ENCODE measurements around the gene KCNA1.

Gene KCNA1

DNA sequence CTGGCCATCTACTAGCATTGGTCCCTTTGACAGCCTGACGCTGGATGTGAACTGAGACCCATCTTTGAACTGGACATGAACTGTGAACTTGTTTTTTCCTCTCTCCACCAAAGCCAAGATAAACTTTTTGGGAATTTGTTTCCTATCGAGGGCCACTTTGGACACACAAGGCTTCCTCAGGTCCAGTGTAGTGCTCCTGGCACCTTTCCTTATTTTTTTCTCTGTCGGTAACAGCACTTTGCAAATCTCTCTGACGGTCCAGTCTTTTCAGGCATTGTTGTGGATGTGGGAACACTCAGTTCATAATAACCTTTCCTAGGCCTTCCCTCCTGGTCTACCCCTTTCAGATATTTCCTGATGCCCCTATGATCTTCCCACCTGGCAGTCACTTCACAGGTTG lies 5.0 kb downstream of the KCNA1 start:
- DNase-seq, result no peak

- no peak for DNase-seq
Measured at GRCh38 chr12:4915752-4916151, 6.0 kb downstream of the KCNA1 start.

DNA sequence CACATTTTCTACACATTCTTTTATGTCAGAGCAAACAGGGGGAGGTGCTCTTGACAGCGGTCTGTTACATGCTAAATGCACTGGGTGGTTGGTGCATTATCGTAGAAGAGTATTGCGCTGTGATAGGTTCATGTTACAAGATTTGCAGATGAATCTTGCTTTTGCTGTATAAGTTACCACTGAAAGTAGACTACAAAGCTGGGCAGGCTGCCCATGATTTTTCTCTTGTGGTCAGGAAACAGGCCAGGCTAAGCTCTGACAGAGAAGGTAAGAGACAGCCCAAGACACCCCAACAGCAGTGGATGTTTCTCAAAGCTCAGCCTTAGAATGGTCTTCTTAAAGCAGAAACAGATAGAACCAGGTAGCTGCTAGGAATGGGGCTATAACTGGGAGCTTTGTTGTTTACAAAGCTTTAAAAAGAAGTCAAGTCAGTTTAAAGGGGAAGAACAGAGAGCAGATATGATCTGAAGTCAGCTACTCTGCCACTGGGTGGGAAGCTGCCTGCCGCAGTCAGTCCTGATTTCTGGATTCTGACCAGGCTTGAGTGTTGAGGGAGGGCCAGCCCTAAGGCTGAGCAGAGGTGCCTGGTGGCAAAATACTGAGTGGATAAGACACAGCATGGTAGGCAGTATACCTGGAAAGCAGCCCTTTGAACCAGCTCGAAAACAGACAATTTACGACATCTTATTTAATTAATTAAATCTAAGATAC lies 9.4 kb downstream of the KCNA1 start:
- no peak for DNase-seq

GRCh38 chr12:4932576-4932975 lies 22.9 kb downstream of the KCNA1 start:
- DNase-seq, result no peak

DNA sequence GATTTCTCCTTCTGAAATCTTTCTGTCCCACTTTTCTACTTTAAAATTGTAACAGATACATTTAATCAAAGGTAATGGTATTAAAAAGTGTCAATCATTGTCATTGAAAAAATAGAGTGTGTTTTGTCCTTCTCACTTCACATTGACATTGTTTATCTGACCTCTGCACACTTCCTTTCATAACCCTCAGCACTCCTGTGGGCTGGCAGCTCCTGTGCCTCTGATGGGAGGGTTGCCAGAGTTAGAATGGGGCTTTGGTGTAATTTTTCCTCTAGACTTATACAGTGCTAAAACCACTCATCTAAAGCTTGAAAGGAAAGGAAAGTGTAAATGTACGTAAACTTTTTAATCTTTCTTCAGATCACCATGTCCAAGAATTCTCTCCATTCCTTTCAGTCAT lies 23.7 kb downstream of the KCNA1 start:
- no peak for DNase-seq

DNA sequence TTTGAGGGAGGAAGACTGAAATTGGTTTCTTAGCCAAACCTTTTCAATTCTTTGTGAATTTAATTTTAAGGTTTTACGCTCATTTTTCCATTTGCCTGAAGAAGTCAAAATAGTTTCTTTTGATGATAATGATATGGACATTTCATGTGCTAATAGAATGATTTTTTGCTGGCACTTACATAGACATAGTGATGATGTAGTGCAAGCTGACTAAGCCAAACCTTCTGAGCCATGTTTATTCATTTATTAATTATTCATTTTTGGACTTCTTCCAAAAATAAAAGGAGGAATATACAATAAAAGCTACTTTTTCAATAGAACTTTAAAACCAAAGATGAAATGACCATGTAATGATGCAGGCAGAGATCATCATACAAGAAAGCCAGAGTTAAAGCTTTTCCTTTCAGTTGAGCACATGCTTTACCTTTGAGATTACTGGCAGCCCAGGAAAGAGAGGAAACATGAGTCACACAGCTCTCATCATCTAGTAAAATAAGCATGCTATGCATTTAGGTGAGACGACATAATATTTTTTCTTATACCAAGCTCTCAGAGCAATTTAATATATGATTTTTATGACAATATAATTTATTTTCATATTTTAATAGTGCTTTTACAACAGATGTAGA lies 24.8 kb downstream of the KCNA1 start:
- DNase-seq, result peak; percentile 12

DNA sequence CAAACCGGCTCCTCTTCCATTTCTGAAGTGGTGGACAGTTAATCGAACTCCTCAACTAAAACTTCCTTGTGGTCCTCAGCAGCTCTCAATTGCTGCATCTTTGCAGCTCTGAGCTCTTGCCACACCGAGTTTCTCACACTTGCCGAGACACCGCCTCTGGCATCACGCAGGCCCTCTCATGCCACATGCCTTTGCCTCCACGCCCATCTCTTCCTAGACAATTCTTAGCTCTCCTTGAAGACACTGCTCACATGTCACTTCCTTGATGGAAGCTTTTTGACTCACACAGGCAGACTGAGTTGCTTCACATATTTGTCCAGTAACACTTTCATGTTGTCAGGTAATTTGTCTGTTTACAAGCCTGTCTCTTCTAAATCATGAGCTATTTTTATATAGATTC lies 29.2 kb downstream of the KCNA1 start:
- DNase-seq, result no peak

GRCh38 chr12:4939418-4940023 lies 29.8 kb downstream of the KCNA1 start:
- peak; percentile 82 for DNase-seq

DNA sequence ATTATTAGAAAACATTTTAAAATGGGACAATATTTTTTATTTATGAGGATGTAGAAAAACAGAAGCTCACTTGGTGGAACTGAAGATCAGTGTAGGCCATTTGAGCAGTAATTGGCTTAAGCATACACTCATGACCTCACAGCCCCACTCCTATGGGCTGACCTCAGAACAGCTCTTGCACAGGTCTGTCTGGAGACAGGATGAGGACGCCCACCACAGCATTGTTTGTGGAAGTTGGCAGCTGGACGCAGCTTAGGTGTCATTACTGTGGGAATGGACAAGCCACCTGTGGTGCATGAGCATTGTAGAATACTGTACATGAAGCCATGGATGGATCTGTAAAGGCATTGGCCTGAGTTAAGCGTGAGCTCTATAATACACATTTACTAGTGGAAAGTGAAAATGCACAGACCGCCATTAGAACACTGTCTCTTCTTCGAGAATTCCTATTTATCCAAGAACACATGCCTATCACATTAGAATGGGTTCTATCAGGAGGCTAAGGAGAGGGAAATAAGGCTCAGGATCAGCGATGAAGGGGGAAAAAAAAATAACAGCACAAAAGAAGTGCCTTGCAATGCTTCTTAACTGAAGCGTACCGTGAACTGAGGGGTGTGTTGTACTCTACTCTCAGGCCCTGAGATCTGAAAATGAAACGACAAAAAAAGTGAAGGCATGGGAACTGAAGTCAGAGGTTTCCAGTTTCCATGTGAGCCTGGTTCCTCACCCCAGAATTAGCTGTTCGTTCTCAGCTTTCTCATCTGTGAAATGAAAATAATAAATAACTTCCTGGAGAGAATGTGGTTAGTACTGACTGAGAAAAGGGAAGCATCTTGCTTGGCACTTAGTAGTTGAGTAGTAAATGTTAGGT lies 33.6 kb downstream of the KCNA1 start:
- no peak for DNase-seq

DNA sequence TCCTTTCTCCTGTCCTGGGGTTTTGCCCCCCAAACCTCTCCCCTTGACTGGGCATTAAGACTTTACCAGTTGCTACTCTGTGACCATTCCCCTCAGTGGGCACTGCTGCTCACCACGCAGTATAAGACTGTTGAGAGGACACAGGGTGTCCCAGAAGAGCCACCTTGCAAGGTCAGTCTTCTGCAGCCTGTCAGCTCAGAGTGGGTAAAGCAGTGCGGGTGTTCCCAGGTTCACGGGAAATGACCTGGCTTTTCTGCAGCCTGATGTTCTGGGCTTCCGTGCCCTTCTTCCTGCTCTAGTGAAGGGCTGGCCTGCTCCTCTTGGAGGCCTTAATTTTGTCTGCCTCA lies 34.2 kb downstream of the KCNA1 start:
- DNase-seq, result no peak

GRCh38 chr12:4947253-4947652 lies 37.5 kb downstream of the KCNA1 start:
- DNase-seq, result no peak

DNA sequence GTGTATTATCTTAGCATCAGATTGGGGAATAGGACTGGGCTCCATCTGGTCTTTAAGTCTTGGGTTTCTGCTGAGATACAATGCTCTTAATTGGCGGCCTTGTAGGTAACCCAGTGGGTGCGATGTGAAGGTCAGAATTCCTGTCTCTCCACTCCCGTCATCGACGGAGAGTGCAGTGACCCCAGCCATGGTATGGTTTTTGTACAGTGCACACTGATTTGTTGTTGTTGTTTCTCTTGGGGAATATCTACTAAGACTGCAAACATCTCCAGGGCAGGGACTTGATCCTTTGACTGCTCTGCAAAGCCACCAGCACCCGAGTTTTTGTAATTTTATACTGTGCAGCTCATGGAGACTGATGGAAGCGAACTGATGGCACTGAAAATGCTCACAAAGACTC lies 41.4 kb downstream of the KCNA1 start:
- DNase-seq, result no peak

DNA sequence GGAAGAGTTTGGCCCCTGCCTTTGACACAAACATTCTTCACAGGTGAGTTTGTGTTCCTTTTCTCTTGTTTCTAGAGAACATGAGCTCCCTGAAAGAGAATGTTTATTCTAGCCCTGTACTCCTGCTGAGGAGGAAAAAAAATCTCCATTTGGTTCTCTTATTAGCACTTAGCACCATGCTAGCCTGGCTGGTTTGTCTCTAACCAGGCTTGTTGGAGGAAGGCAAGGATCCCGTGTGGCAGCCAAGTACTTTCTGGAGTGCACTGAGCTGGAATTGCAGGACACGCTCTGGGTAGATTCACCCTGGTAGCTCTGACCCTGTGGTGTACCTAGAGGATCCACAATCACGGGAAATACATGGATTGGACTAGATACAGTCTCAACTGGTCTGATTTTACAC lies 41.9 kb downstream of the KCNA1 start:
- DNase-seq, result no peak

GRCh38 chr12:4954621-4955354 lies 45.1 kb downstream of the KCNA1 start:
- no peak for DNase-seq

DNA sequence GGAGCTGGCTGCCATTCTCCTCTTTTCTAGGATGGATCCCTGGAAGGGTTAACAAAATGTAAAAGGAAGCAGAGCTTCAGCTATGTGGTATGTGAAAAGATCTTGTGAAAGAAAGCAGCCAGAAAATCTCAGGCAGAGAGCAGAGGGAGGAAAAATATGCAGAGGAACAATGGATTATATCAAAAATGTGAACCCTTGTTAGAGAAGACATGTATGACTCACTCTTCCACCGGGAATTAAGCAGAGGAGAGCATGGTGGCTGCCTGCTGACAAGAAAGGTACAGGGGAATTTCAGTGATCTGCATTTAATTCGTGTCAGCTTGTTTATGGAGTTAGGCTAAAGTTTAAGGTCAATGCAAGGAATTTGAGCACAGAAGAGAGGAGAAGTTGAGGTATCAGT lies 46.3 kb downstream of the KCNA1 start:
- no peak for DNase-seq

- no peak for DNase-seq
Measured at GRCh38 chr12:4956968-4957367, 47.3 kb downstream of the KCNA1 start.

DNA sequence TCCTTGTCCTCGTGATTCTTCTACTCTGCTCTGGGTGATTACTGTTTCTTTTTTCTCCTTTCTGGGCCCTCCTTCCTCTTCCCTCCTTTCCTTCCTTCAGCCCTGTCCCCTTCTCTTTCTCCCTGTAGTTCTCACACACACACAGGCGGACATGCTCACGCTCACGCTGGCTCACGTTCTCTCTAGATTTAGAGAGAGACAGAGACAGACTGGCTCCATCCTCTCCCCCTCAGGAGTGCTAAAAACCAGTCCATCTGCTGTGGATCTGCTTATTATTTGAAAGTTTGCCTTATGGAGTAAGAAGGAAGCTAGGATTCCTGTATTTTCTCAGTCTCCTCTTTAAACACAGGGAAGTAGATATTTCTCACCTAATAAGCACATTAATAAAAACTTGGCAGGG lies 48.1 kb downstream of the KCNA1 start:
- no peak for DNase-seq

DNA sequence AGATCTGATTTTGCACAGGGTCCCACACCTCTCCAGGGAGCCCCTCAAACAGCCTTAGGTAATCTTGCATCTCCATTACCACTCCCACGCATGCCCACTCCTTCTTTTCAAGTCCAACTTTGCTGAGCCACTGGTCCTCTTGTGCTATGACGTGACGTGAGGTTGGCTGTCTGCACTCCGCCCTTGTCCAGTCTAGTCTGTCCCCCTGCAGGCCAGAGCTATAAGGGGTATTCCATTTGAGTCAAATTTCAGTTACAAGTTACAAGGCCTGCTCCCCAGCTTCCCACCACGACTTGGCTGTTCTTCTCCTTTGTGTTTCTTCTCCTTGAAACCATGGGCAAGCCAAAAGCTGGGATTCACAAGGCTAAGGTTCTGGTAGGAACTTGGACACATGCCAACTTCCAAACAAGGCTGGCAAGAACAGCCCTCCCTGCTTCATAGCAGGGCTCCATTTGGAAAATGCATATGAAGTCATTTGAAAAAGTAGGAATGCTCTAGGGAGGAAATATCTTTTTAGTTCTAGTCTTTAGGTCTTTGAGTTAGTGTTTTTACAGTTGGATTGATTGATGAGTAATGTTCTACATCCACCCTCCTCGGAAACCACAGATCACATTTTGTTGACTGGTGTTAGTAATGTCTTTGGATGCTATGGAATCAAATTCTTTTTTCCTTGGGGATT lies 49.1 kb downstream of the KCNA1 start:
- no peak for DNase-seq

- no peak for DNase-seq
Measured at GRCh38 chr12:4959381-4959780, 49.7 kb downstream of the KCNA1 start.

GRCh38 chr12:4960030-4960429 lies 50.3 kb downstream of the KCNA1 start:
- no peak for DNase-seq

DNA sequence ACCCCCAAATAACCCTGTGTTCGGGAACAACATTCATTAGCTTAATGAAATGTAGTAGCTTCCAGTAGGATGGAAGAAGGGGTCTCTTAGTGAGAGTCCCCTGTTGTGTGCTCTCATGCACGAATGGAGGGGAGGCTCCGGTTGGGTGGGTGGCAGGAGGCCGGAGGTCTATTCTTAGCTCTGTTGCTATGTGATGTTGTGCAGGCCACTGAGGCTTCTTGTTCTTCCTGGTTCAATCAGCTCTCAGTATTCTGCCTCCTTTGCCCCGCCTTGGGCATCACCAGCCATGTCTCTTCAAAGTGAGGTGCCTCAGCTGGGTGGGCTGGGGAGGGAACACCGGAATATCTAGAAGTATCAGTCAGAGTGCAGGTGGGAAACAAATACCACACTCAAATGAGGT lies 50.8 kb downstream of the KCNA1 start:
- DNase-seq, result no peak

- no peak for DNase-seq
Measured at GRCh38 chr12:4961311-4961710, 51.6 kb downstream of the KCNA1 start.
